ENCODE measurements around the gene PIK3CG. TPM values are rescaled to one million over a fixed set of nuclear protein-coding genes. Genes with fewer than 3 reads are reported as not detected.
"Not testable (repeated sequence)": the region's sequence is repeated elsewhere in the genome, so short reads cannot be mapped to it uniquely, and the experiment has no call there.

PIK3CG gene
- polyA plus RNA-seq, 3 donors: 2.2 to 2.7 (median 2.6) TPM

- no peak for DNase-seq
Observed at GRCh38 chr7:106883456-106884026, 18.5 kb downstream of the PIK3CG start.

- no peak for DNase-seq
Observed at GRCh38 chr7:106885652-106886051, 20.6 kb downstream of the PIK3CG start.

- DNase-seq: no peak
Observed at GRCh38 chr7:106887421-106887820, 22.3 kb downstream of the PIK3CG start.

GRCh38 chr7:106888204-106888603 is 23.1 kb downstream of the PIK3CG start:
- DNase-seq: no peak

- DNase-seq: no peak
Observed at GRCh38 chr7:106890952-106891351, 25.9 kb downstream of the PIK3CG start.

- DNase-seq: no peak
Observed at GRCh38 chr7:106891548-106892410, 26.7 kb downstream of the PIK3CG start.

- no peak for DNase-seq
Observed at GRCh38 chr7:106893591-106893990, 28.5 kb downstream of the PIK3CG start.

GRCh38 chr7:106895246-106895864 is 30.3 kb downstream of the PIK3CG start:
- no peak for DNase-seq

- no peak for DNase-seq
Observed at GRCh38 chr7:106896231-106896630, 31.1 kb downstream of the PIK3CG start.

- not testable (repeated sequence) for DNase-seq
Observed at GRCh38 chr7:106897553-106897952, 32.5 kb downstream of the PIK3CG start.

GRCh38 chr7:106898967-106899366 is 33.9 kb downstream of the PIK3CG start:
- DNase-seq: not testable (repeated sequence)

GRCh38 chr7:106901828-106902441 is 36.9 kb downstream of the PIK3CG start:
- no peak for DNase-seq

- no peak for DNase-seq
Observed at GRCh38 chr7:106905734-106906133, 40.7 kb downstream of the PIK3CG start.

- no peak for DNase-seq
Observed at GRCh38 chr7:106911959-106912358, 46.9 kb downstream of the PIK3CG start.

- DNase-seq: no peak
Observed at GRCh38 chr7:106914018-106914607, 49.0 kb downstream of the PIK3CG start.

- no peak for DNase-seq
Observed at GRCh38 chr7:106915407-106915806, 50.3 kb downstream of the PIK3CG start.

- no peak for DNase-seq
Observed at GRCh38 chr7:106915873-106916272, 50.8 kb downstream of the PIK3CG start.

GRCh38 chr7:106916679-106917078 is 51.6 kb downstream of the PIK3CG start:
- DNase-seq: no peak

- no peak for DNase-seq
Observed at GRCh38 chr7:106918991-106919390, 53.9 kb downstream of the PIK3CG start.

- not testable (repeated sequence) for DNase-seq
Observed at GRCh38 chr7:106924468-106924867, 59.4 kb downstream of the PIK3CG start.

- no peak for DNase-seq
Observed at GRCh38 chr7:106926892-106927291, 61.8 kb downstream of the PIK3CG start.

- DNase-seq: peak; percentile 31
Observed at GRCh38 chr7:106927536-106927935, 62.5 kb downstream of the PIK3CG start.

Data from renal pelvis (tissue), 4 donors.